ENCODE measurements around the gene KLHDC7A.

GRCh38 chr1:18463984-18464664 is 16.6 kb upstream of the KLHDC7A start:
- TF ChIP-seq CTCF (IDR thresholded peaks at IDR 0.05) (no peak), POLR2A (IDR thresholded peaks at IDR 0.05) (no peak)

All from esophagus squamous epithelium (tissue), 4 donors.